ENCODE measurements around the gene TMEM213. TPM values are rescaled to one million over a fixed set of nuclear protein-coding genes. Genes with fewer than 3 reads are reported as not detected.

Gene TMEM213
- total and polyA plus RNA-seq, 10 of the 15 experiments (the other 5 are each of a cell fraction or from before 2014, with no cell fraction given) = not detected

GRCh38 chr7:138814816-138815332 lies 17.1 kb downstream of the TMEM213 start:
- no peaks in the 10 kb centered on the region for H3K4me1 ChIP-seq (ENCODE audit: control insufficient read depth, insufficient read depth, low read length)
- no peak overlapping the region for H2AFZ ChIP-seq (ENCODE audit: control insufficient read depth, low read depth, low read length)
- no peaks in the 10 kb centered on the region for H4K20me1 ChIP-seq (ENCODE audit: control insufficient read depth, insufficient read depth)
- RAD21 ChIA-PET (ENCODE audit: unreplicated experiment) = no interaction called here
- no peak for DNase-seq (ENCODE audit: low read depth, low spot score)
- H3K36me3 ChIP-seq (ENCODE audit: control insufficient read depth in 2 of 2, insufficient read depth in 2 of 2, low read length in 1 of 2) = no peaks in the 10 kb centered on the region
- CTCF ChIA-PET = interaction anchor here (1.0 kb wide), 1 partner anchor 23 kb away, joined by 3 read pairs; no protein-coding TSS in a partner anchor
- FAIRE-seq = no peak
- no peak overlapping the region for H3K9ac ChIP-seq (ENCODE audit: control insufficient read depth, insufficient read depth, low read length)
- TF ChIP-seq HSF1 (IDR thresholded peaks at IDR 0.05; ENCODE audit: low read depth, low read length) (no peak), ATF7 (IDR thresholded peaks at IDR 0.05; ENCODE audit: low read depth) (peak; percentile 20; the same call in 1 of the 2 replicates)
- SMC1A ChIA-PET (ENCODE audit: uncharacterized antibody, unreplicated experiment) = interaction anchor here (0.6 to 1.5 kb wide), 2 partner anchors 19 to 600 kb away, joined by 3 read pairs; no protein-coding TSS in a partner anchor
- POLR2A ChIA-PET = no interaction called here
- BruUV-seq (replicated peaks) = no TSS peak
- H3K4me2 ChIP-seq (ENCODE audit: control insufficient read depth, insufficient read depth) = no peak overlapping the region
- in situ Hi-C loops (cut with MboI) (no loop called here), intact Hi-C loops (cut with micrococcal nuclease; ENCODE audit: unreplicated experiment) (no loop called here)
- H3K27me3 ChIP-seq (replicated peaks in 1 of 2; ENCODE audit: control insufficient read depth in 2 of 2, insufficient read depth in 2 of 2, low read length in 1 of 2) = no peaks in the 10 kb centered on the region
- no peak overlapping the region for H3K27ac ChIP-seq (ENCODE audit: control insufficient read depth, insufficient read depth)
- ATAC-seq = no peak
- 0% methylated on average over 1 of the region's 1 CpG for WGBS (ENCODE audit: insufficient coverage, insufficient replicate concordance, low lambda C conversion rate, missing lambda C conversion rate)
- no peaks in the 10 kb centered on the region for H3K79me2 ChIP-seq (ENCODE audit: control insufficient read depth, insufficient read depth, low read length)
- H3K4me3 ChIP-seq = no peak overlapping the region
- no peaks in the 10 kb centered on the region for H3K9me3 ChIP-seq (replicated peaks; ENCODE audit: control insufficient read depth, insufficient read depth, low read length)

GRCh38 chr7:138816650-138817049 lies 18.9 kb downstream of the TMEM213 start:
- 0% methylated on average over 1 of the region's 1 CpG for WGBS (ENCODE audit: insufficient coverage, insufficient replicate concordance, low lambda C conversion rate, missing lambda C conversion rate)
- H3K4me1 ChIP-seq (ENCODE audit: control insufficient read depth, insufficient read depth, low read length) = no peaks in the 10 kb centered on the region
- no peaks in the 10 kb centered on the region for H3K36me3 ChIP-seq (ENCODE audit: control insufficient read depth in 2 of 2, insufficient read depth in 2 of 2, low read length in 1 of 2)
- no peak overlapping the region for H3K27ac ChIP-seq (ENCODE audit: control insufficient read depth, insufficient read depth)
- ATAC-seq (peak; percentile 57), DNase-seq (ENCODE audit: low read depth, low spot score) (no peak), FAIRE-seq (no peak)
- H3K4me2 ChIP-seq (ENCODE audit: control insufficient read depth, insufficient read depth) = no peak overlapping the region
- no peaks in the 10 kb centered on the region for H4K20me1 ChIP-seq (ENCODE audit: control insufficient read depth, insufficient read depth)
- in situ Hi-C loops (cut with MboI) = no loop called here
- intact Hi-C loops (cut with micrococcal nuclease; ENCODE audit: unreplicated experiment) = no loop called here
- ChIA-PET RAD21 (ENCODE audit: unreplicated experiment) (no interaction called here), CTCF (interaction anchor here (0.7 to 0.9 kb wide), 2 partner anchors 48 to 1331 kb away, joined by 3 to 4 read pairs; no protein-coding TSS in a partner anchor), POLR2A (no interaction called here), SMC1A (ENCODE audit: uncharacterized antibody, unreplicated experiment) (no interaction called here)
- BruUV-seq (replicated peaks) = no TSS peak
- no peaks in the 10 kb centered on the region for H3K9me3 ChIP-seq (replicated peaks; ENCODE audit: control insufficient read depth, insufficient read depth, low read length)
- H2AFZ ChIP-seq (ENCODE audit: control insufficient read depth, low read depth, low read length) = no peak overlapping the region
- H3K79me2 ChIP-seq (ENCODE audit: control insufficient read depth, insufficient read depth, low read length) = no peaks in the 10 kb centered on the region
- H3K4me3 ChIP-seq = no peak overlapping the region
- no peaks in the 10 kb centered on the region for H3K27me3 ChIP-seq (replicated peaks in 1 of 2; ENCODE audit: control insufficient read depth in 2 of 2, insufficient read depth in 2 of 2, low read length in 1 of 2)
- H3K9ac ChIP-seq (ENCODE audit: control insufficient read depth, insufficient read depth, low read length) = no peak overlapping the region
- no peak for TF ChIP-seq JUNB (IDR thresholded peaks at IDR 0.05)
- no peak for TF ChIP-seq RUNX3 (IDR thresholded peaks at IDR 0.05; ENCODE audit: low read length)
- TF ChIP-seq RAD21 (IDR thresholded peaks at IDR 0.05; ENCODE audit: insufficient read depth, low read depth, low read length) = no peak
- TF ChIP-seq E2F8 (IDR thresholded peaks at IDR 0.05; ENCODE audit: low read depth, partially characterized antibody) = no peak
- TF ChIP-seq ZBTB4 (CRISPR knock-in tag; IDR thresholded peaks at IDR 0.05) = no peak
